ENCODE results near the gene KLK2.

The KLK2 gene

DNA sequence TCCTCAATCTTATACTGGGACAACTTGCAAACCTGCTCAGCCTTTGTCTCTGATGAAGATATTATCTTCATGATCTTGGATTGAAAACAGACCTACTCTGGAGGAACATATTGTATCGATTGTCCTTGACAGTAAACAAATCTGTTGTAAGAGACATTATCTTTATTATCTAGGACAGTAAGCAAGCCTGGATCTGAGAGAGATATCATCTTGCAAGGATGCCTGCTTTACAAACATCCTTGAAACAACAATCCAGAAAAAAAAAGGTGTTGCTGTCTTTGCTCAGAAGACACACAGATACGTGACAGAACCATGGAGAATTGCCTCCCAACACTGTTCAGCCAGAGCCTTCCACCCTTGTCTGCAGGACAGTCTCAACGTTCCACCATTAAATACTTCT lies 22.5 kb upstream of the KLK2 start:
- DNase-seq (ENCODE audit: low read depth), result no peak

DNA sequence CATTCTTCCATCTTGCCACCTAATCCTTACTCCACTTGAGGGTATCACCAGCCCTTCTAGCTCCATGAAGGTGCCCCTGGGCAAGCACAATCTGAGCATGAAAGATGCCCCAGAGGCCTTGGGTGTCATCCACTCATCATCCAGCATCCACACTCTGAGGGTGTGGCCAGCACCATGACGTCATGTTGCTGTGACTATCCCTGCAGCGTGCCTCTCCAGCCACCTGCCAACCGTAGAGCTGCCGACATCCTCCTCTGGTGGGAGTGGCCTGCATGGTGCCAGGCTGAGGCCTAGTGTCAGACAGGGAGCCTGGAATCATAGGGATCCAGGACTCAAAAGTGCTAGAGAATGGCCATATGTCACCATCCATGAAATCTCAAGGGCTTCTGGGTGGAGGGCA lies 21.6 kb upstream of the KLK2 start:
- DNase-seq (ENCODE audit: low read depth), result no peak

DNA sequence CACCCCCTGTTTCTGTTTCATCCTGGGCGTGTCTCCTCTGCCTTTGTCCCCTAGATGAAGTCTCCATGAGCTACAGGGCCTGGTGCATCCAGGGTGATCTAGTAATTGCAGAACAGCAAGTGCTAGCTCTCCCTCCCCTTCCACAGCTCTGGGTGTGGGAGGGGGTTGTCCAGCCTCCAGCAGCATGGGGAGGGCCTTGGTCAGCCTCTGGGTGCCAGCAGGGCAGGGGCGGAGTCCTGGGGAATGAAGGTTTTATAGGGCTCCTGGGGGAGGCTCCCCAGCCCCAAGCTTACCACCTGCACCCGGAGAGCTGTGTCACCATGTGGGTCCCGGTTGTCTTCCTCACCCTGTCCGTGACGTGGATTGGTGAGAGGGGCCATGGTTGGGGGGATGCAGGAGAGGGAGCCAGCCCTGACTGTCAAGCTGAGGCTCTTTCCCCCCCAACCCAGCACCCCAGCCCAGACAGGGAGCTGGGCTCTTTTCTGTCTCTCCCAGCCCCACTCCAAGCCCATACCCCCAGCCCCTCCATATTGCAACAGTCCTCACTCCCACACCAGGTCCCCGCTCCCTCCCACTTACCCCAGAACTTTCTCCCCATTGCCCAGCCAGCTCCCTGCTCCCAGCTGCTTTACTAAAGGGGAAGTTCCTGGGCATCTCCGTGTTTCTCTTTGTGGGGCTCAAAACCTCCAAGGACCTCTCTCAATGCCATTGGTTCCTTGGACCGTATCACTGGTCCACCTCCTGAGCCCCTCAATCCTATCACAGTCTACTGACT lies 18.4 kb upstream of the KLK2 start, which contains the start of gene KLK3:
Gene KLK3 (plus strand): TSS at position 280 of the 775 bp plus-strand sequence. CDS start 41 bp downstream, at position 321.
- no peak for DNase-seq (ENCODE audit: low read depth)

DNA sequence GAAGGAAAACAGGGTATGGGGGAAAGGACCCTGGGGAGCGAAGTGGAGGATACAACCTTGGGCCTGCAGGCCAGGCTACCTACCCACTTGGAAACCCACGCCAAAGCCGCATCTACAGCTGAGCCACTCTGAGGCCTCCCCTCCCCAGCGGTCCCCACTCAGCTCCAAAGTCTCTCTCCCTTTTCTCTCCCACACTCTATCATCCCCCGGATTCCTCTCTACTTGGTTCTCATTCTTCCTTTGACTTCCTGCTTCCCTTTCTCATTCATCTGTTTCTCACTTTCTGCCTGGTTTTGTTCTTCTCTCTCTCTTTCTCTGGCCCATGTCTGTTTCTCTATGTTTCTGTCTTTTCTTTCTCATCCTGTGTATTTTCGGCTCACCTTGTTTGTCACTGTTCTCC lies 15.9 kb upstream of the KLK2 start:
- no peak for DNase-seq (ENCODE audit: low read depth)

DNA sequence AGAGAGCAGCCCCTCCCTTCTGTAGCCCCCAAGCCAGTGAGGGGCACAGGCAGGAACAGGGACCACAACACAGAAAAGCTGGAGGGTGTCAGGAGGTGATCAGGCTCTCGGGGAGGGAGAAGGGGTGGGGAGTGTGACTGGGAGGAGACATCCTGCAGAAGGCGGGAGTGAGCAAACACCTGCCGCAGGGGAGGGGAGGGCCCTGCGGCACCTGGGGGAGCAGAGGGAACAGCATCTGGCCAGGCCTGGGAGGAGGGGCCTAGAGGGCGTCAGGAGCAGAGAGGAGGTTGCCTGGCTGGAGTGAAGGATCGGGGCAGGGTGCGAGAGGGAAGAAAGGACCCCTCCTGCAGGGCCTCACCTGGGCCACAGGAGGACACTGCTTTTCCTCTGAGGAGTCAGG lies 14.4 kb upstream of the KLK2 start:
- no peak for DNase-seq (ENCODE audit: low read depth)

DNA sequence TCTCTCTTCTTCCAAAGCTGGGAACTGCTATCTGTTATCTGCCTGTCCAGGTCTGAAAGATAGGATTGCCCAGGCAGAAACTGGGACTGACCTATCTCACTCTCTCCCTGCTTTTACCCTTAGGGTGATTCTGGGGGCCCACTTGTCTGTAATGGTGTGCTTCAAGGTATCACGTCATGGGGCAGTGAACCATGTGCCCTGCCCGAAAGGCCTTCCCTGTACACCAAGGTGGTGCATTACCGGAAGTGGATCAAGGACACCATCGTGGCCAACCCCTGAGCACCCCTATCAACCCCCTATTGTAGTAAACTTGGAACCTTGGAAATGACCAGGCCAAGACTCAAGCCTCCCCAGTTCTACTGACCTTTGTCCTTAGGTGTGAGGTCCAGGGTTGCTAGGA lies 13.4 kb upstream of the KLK2 start:
- no peak for DNase-seq (ENCODE audit: low read depth)

DNA sequence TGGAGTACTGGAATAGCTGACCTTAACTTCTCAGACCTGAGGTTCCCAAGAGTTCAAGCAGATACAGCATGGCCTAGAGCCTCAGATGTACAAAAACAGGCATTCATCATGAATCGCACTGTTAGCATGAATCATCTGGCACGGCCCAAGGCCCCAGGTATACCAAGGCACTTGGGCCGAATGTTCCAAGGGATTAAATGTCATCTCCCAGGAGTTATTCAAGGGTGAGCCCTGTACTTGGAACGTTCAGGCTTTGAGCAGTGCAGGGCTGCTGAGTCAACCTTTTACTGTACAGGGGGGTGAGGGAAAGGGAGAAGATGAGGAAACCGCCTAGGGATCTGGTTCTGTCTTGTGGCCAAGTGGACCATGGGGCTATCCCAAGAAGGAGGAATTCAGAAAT lies 12.2 kb upstream of the KLK2 start:
- DNase-seq (ENCODE audit: low read depth), result no peak

DNA sequence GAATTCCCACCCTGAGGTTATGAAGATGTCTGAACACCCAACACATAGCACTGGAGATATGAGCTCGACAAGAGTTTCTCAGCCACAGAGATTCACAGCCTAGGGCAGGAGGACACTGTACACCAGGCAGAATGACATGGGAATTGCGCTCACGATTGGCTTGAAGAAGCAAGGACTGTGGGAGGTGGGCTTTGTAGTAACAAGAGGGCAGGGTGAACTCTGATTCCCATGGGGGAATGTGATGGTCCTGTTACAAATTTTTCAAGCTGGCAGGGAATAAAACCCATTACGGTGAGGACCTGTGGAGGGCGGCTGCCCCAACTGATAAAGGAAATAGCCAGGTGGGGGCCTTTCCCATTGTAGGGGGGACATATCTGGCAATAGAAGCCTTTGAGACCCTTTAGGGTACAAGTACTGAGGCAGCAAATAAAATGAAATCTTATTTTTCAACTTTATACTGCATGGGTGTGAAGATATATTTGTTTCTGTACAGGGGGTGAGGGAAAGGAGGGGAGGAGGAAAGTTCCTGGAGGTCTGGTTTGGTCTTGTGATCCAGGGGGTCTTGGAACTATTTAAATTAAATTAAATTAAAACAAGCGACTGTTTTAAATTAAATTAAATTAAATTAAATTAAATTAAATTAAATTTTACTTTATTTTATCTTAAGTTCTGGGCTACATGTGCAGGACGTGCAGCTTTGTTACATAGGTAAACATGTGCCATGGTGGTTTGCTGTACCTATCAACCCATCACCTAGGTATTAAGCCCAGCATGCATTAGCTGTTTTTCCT lies 11.5 kb upstream of the KLK2 start:
- DNase-seq (ENCODE audit: low read depth), result no peak

DNA sequence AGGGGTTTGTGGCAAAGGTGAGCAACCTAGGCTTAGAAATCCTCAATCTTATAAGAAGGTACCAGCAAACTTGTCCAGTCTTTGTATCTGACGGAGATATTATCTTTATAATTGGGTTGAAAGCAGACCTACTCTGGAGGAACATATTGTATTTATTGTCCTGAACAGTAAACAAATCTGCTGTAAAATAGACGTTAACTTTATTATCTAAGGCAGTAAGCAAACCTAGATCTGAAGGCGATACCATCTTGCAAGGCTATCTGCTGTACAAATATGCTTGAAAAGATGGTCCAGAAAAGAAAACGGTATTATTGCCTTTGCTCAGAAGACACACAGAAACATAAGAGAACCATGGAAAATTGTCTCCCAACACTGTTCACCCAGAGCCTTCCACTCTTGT lies 3.8 kb upstream of the KLK2 start:
- no peak for DNase-seq (ENCODE audit: low read depth)

DNA sequence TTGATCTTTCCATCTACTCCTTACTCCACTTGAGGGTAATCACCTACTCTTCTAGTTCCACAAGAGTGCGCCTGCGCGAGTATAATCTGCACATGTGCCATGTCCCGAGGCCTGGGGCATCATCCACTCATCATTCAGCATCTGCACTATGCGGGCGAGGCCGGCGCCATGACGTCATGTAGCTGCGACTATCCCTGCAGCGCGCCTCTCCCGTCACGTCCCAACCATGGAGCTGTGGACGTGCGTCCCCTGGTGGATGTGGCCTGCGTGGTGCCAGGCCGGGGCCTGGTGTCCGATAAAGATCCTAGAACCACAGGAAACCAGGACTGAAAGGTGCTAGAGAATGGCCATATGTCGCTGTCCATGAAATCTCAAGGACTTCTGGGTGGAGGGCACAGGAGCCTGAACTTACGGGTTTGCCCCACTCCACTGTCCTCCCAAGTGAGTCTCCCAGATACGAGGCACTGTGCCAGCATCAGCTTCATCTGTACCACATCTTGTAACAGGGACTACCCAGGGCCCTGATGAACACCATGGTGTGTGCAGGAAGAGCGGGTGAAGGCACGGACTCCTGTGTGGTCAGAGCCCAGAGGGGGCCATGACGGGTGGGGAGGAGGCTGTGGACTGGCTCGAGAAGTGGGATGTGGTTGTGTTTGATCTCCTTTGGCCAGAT lies 2.7 kb upstream of the KLK2 start:
- no peak for DNase-seq (ENCODE audit: low read depth)

DNA sequence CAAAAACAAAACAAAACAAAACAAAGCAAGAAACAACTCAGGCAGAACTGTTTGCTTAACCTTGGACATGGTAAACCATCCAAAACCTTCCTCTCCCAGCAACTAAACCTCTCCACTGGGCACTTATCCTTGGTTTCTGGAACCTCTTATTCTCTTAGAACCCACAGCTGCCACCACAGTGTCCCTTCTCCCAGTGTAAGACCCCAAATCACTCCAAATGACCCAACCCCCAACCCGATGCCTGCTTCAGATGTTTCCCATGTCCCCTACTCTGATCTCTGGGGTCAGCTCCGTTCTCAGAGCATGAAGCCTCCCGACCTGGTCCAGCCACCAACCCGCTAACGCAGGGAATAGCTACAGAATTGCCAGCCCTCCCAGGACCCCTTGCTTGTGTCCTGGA lies 972 bp downstream of the KLK2 start:
- no peak for DNase-seq (ENCODE audit: low read depth)

DNA sequence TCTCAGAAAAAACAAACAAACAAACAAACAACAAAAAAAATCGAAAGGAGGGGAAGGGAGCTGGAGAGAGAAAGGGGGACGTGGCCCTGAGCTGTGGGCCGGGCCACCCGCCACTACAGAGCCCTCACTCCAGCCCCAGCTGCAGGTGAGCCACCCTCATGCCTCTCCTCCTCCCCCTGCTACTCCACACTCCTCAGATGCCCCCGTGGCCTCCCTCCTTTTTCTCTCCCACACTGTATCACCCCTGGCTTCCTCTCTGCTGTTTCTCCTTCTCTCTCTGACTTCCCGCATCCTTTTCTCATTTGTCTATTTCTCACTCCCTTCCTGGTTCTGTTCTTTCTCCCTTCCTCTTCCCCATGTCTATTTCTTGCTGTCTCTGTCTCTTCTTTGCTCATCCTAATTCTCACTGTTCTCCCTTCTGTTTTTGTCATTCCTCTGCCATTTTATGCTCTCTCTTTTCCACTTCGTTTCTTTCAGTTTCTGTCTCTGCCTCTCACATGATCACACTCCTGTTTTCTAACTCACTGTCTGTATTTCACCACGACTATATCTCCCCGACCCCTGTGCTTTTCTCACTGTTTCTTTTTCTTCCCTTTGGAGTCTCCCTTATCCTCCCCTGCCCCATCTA lies 2.7 kb downstream of the KLK2 start:
- DNase-seq (ENCODE audit: low read depth), result no peak

DNA sequence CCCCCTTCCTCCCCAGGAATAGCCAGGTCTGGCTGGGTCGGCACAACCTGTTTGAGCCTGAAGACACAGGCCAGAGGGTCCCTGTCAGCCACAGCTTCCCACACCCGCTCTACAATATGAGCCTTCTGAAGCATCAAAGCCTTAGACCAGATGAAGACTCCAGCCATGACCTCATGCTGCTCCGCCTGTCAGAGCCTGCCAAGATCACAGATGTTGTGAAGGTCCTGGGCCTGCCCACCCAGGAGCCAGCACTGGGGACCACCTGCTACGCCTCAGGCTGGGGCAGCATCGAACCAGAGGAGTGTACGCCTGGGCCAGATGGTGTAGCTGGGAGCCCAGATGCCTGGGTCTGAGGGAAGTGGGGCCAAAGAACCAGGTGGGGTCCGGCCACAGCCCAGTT lies 3.2 kb downstream of the KLK2 start:
- no peak for DNase-seq (ENCODE audit: low read depth)

DNA sequence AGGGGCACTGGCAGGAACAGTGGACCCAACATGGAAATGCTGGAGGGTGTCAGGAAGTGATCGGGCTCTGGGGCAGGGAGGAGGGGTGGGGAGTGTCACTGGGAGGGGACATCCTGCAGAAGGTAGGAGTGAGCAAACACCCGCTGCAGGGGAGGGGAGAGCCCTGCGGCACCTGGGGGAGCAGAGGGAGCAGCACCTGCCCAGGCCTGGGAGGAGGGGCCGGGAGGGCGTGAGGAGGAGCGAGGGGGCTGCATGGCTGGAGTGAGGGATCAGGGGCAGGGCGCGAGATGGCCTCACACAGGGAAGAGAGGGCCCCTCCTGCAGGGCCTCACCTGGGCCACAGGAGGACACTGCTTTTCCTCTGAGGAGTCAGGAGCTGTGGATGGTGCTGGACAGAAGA lies 4.1 kb downstream of the KLK2 start:
- DNase-seq (ENCODE audit: low read depth), result no peak

DNA sequence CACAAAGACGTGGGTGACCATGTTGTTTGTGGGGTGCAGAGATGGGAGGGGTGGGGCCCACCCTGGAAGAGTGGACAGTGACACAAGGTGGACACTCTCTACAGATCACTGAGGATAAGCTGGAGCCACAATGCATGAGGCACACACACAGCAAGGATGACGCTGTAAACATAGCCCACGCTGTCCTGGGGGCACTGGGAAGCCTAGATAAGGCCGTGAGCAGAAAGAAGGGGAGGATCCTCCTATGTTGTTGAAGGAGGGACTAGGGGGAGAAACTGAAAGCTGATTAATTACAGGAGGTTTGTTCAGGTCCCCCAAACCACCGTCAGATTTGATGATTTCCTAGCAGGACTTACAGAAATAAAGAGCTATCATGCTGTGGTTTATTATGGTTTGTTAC lies 5.6 kb downstream of the KLK2 start:
- no peak for DNase-seq (ENCODE audit: low read depth)

DNA sequence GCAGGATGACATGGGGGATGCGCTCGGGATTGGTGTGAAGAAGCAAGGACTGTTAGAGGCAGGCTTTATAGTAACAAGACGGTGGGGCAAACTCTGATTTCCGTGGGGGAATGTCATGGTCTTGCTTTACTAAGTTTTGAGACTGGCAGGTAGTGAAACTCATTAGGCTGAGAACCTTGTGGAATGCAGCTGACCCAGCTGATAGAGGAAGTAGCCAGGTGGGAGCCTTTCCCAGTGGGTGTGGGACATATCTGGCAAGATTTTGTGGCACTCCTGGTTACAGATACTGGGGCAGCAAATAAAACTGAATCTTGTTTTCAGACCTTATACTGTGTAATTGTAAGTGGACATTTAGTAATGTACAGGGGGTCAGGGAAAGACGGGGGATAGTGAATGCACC lies 7.0 kb downstream of the KLK2 start:
- DNase-seq (ENCODE audit: low read depth), result no peak

DNA sequence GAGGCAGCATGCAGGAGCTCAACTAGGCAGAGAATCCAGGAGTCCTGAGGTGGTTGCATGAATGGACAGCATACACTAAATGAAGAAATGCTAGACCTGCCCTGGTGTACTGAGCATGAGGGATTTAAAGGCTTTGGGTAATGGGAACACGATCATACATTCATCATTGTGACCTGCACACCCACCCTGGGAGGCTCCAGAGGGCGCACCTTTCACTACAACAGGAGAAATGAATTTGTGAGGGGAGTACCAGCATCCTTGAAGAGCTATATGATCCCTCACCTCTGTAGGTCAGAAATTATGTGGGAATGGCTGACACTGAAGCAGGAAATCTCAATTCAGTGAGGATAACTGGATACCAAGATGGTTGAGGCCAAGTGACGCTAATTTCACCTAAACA lies 8.9 kb downstream of the KLK2 start:
- DNase-seq (ENCODE audit: low read depth), result no peak

DNA sequence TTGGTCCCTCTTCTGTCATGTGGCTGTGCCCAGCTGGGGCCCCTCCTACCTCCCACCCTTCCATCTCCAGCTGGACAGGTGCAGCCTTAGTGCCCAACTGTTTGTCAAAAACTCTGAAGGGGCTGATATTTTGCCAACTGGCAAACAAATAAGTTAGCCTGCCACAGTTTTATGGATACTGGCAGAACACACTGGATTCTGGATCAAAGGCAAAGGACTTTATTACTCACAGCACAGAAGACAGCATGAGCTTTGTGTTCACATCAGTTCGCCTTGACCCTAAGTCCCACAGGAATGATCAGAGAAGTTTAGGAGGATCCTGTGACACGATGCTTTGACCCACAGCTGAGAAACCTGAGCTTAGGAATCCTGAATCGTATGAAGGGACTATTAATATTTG lies 16.4 kb downstream of the KLK2 start:
- no peak for DNase-seq (ENCODE audit: low read depth)

DNA sequence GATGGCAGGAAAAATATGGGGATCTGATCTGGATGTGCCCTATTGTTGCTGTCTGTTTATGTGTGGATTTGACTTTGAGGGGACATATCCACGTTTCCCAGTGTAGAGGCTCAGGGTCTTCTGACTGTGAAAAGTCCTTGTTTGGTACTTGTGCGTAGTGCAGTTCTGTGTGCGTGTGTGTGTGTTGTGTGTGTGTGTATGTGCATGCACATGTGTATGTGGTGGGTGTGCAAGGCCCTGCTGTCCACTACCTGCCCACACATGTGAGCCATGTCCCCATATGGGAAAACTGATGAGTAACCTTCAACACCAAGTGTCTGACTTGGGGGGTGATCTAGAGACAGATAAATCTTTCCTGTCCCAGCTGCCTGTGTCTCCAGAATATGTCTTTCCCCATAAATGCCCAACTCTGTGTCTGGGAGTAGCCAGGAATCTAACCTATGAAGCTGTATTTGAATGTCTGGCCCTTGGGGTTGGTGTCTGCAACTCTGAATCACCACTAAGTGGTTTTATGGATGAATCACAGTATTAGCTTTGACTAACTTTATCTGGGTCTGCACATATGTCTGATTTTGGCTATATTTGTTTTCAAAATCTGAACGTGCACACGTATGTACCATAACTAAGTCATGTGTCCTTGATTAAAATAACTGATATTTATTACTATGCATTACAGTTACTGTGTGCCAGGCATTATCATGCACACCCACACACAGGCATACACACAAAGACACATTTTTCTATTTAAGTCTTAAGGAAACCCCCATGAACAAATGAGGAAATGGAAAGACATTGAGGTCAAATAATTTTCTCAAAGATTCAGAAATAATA lies 17.4 kb downstream of the KLK2 start:
- DNase-seq (ENCODE audit: low read depth), result no peak

DNA sequence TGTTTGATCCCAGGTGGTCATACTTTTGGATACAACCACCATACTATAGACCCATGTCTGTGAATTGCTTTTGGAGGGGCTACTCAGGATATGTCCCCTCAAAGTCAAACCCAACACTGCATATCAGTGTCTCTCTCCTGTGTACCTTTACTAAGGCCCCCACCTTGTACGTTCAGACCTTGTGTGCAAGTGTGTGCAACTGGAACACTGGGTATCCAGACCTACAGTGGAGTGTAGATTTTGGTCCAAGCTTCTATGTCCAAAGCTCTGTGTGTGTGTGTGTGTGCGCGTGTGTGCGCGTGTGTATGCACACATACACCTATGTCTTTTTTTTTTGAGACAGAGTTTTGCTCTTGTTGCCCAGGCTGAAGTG lies 18.0 kb downstream of the KLK2 start:
- no peak for DNase-seq (ENCODE audit: low read depth)

DNA sequence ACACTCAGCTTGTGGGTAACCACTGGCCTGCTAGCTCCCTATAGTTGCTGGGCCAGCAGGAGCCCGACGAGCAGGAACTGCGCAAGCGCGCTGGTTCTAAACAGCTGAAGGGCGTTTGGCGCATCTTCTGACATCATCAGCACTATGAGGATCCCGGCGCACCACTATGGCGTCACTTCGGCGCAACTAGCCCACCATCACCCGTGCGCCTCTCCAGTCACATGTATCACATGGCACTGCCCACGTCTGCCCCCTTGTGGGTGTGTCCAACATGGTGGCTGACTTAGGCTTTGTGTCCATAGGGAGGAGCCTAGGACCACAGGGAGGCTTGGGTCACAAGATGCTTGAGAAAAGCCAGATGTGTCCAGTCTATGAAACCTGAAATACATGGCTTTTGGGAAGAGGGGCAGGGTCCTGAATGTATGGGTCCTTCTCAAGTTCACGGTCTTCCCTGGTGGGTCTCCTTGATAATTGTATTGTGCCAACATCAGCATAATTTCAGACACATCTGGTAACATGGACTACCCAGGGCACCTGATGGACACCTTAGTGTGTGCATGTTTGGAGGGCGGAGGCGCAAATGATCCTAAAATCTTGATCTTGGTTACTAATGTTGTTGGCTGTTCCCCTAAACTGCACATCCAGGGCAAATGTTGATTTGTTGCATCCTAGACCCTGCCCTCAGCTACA lies 20.0 kb downstream of the KLK2 start:
- no peak for DNase-seq (ENCODE audit: low read depth)
